Measurements from ENCODE around the gene PDE3A. TPM values are rescaled to one million over a fixed set of nuclear protein-coding genes. Genes with fewer than 3 reads are reported as not detected.

Gene PDE3A
- total and polyA plus RNA-seq, 3 donors from 2014 or later = 1.6 to 4.8 (median 2.7) TPM

DNA sequence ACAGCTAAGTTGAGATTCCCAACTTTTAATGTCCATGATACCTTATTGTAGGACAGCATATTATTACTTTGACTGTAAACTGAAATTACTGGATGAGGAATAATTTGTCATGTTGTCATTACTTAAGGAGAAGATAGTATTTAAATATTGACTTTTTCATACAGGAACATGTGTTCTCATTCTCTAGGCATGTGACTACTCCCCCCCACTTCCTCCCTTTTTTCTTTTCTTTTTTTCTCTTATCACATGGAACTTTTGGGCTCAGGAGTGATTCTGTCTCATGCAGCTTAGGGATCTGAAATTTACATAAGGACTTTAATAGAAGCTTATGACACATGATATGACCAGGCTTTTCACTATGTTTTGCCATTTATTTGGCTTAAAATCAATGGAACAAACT is 199.1 kb downstream of the PDE3A start:
- TF ChIP-seq, protein P1, sequence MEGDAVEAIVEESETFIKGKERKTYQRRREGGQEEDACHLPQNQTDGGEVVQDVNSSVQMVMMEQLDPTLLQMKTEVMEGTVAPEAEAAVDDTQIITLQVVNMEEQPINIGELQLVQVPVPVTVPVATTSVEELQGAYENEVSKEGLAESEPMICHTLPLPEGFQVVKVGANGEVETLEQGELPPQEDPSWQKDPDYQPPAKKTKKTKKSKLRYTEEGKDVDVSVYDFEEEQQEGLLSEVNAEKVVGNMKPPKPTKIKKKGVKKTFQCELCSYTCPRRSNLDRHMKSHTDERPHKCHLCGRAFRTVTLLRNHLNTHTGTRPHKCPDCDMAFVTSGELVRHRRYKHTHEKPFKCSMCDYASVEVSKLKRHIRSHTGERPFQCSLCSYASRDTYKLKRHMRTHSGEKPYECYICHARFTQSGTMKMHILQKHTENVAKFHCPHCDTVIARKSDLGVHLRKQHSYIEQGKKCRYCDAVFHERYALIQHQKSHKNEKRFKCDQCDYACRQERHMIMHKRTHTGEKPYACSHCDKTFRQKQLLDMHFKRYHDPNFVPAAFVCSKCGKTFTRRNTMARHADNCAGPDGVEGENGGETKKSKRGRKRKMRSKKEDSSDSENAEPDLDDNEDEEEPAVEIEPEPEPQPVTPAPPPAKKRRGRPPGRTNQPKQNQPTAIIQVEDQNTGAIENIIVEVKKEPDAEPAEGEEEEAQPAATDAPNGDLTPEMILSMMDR (IDR thresholded peaks at IDR 0.05) = no peak
- no peak for TF ChIP-seq POLR2A (IDR thresholded peaks at IDR 0.05)
- H3K36me3 ChIP-seq (ENCODE audit: low read depth, missing control alignments) = no peaks in the 10 kb centered on the region
- H3K4me3 ChIP-seq = no peak overlapping the region
- no peaks in the 10 kb centered on the region for H3K4me1 ChIP-seq
- DNase-seq = no peak
- no peaks in the 10 kb centered on the region for H3K9me3 ChIP-seq
- H3K27me3 ChIP-seq = no peaks in the 10 kb centered on the region
- H3K27ac ChIP-seq = no peak overlapping the region
- intact Hi-C loops (cut with DNase I; ENCODE audit: low total_unique reads) = no loop called here

DNA sequence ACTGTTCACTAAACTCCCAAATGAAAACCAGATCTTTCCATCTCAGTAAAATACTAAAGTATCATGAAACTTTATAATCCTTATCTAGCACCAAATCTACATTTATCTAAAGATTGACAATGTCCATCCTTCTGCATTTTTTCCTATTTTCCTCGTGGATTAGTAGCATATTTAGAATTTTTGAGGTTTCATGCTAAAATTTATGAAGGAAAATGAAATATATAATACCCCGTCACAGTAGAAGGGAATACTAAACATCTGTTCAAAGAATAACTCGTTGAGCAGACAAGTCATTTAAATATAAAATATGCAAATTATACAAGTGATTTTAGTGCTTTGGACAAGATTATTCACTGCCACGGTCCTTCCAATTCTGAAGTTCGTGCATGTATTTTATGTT is 204.1 kb downstream of the PDE3A start:
- no peak overlapping the region for H3K4me3 ChIP-seq

DNA sequence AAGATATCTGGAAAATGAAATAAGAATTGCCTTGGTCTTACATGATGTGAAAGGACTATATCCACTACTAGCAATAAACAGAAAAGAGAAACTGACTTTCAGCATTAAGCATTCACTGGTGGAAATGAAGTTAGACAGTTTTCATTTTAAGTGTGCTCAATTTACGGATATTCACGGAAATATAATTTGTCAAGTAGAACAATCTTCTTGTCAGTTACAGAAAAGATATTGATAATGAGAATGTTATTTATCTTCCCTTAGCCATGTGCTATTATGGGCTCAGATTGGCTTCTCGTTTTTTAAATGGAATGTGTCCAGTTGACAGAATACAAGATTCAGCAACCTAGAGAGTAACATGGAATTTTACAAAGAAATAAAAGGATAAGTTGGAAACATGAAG is 208.2 kb downstream of the PDE3A start:
- Histone ChIP-seq H3K27me3 (no peaks in the 10 kb centered on the region), H3K4me3 (no peak overlapping the region), H3K9me3 (no peaks in the 10 kb centered on the region), H3K36me3 (ENCODE audit: low read depth, missing control alignments) (no peaks in the 10 kb centered on the region), H3K4me1 (no peaks in the 10 kb centered on the region), H3K27ac (no peak overlapping the region)
- no peak for DNase-seq
- intact Hi-C loops (cut with DNase I; ENCODE audit: low total_unique reads) = no loop called here
- WGBS, 2 donors = 88 to 92% methylated on average over 3 of the region's 3 CpGs
- TF ChIP-seq, protein P1 (IDR thresholded peaks at IDR 0.05) = no peak
- TF ChIP-seq POLR2A (IDR thresholded peaks at IDR 0.05) = no peak

More for the DNA sequence above, 204.1 kb downstream of the PDE3A start:
- Histone ChIP-seq H3K27ac (no peak overlapping the region), H3K9me3 (no peaks in the 10 kb centered on the region), H3K27me3 (no peaks in the 10 kb centered on the region), H3K4me1 (no peaks in the 10 kb centered on the region), H3K36me3 (ENCODE audit: low read depth, missing control alignments) (no peaks in the 10 kb centered on the region)
- intact Hi-C loops (cut with DNase I; ENCODE audit: low total_unique reads) = no loop called here
- 88% methylated on average over 5 of the region's 5 CpGs for WGBS, 2 donors
- no peak for DNase-seq
- no peak for TF ChIP-seq POLR2A (IDR thresholded peaks at IDR 0.05)
- TF ChIP-seq, protein P1 (IDR thresholded peaks at IDR 0.05) = no peak

DNA sequence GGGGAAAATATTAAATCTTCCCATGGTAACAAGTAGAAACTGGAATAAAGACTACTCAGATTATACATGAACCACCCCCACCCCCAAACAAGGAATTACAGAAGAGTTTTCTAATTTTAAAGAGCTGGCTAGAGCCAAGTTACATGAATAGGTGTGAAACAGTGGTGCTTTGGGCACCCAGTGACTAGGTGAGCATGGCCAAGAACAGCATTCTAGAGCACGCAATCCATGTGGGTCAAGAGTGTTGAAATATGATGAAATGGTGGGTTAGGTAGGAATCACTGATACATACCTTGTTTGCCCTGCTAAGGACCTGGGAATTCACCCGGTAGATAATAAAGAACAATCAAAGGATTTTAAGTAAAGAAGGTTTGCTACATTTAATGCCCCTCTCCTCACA is 208.7 kb downstream of the PDE3A start:
- intact Hi-C loops (cut with DNase I; ENCODE audit: low total_unique reads) = no loop called here
- WGBS, 2 donors = 65 to 95% methylated on average over 2 of the region's 2 CpGs
- H3K9me3 ChIP-seq = no peaks in the 10 kb centered on the region
- H3K4me1 ChIP-seq = no peaks in the 10 kb centered on the region
- no peaks in the 10 kb centered on the region for H3K27me3 ChIP-seq
- DNase-seq = no peak
- H3K36me3 ChIP-seq (ENCODE audit: low read depth, missing control alignments) = no peaks in the 10 kb centered on the region
- TF ChIP-seq, protein P1 (IDR thresholded peaks at IDR 0.05) = no peak
- TF ChIP-seq POLR2A (IDR thresholded peaks at IDR 0.05) = no peak
- H3K4me3 ChIP-seq = no peak overlapping the region
- no peak overlapping the region for H3K27ac ChIP-seq

DNA sequence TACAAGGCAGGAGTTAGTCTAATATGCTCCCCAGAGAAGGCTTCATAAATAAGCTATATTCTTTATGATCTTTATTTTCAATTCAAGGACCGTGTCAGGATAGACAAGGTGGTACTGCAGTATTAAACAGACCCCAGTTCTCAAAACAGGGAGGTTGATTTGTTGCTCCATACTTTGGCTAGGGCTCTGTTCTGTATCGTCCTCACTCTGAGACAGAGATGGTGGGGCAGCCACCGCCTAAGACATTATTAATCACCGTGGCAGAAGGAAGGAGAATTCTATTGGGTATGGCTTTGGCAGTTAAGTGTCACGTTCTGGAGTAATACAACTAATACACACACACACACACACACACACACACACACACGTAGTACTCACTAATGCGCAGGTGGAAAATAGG is 209.8 kb downstream of the PDE3A start:
- no peaks in the 10 kb centered on the region for H3K36me3 ChIP-seq (ENCODE audit: low read depth, missing control alignments)
- no peaks in the 10 kb centered on the region for H3K9me3 ChIP-seq
- DNase-seq = no peak
- H3K4me1 ChIP-seq = no peaks in the 10 kb centered on the region
- TF ChIP-seq, protein P1 (IDR thresholded peaks at IDR 0.05) = no peak
- TF ChIP-seq POLR2A (IDR thresholded peaks at IDR 0.05) = no peak
- 85 to 89% methylated on average over 7 of the region's 7 CpGs for WGBS, 2 donors
- no peak overlapping the region for H3K27ac ChIP-seq
- H3K27me3 ChIP-seq = no peaks in the 10 kb centered on the region
- intact Hi-C loops (cut with DNase I; ENCODE audit: low total_unique reads) = no loop called here
- no peak overlapping the region for H3K4me3 ChIP-seq
